ENCODE data around the gene SLC35F3.
A peak's percentile ranks its signal among the peaks of the same experiment; 100 is the strongest.

SLC35F3 gene

GRCh38 chr1:234214911-234215892 lies 310.7 kb downstream of the SLC35F3 start:
- H3K9me3 Mint-ChIP-seq, result peaks cover 6% of the 10 kb centered on the region
- peak overlapping the region; percentile 68 to 73 (median 72) for H3K4me3 Mint-ChIP-seq
- H3K27me3 Mint-ChIP-seq (ENCODE audit: low read depth), result peaks cover 49% of the 10 kb centered on the region
- H3K4me1 Mint-ChIP-seq, result peaks cover 23% of the 10 kb centered on the region
- H3K36me3 Mint-ChIP-seq (ENCODE audit: low read depth), result no peaks in the 10 kb centered on the region
- H3K27ac Mint-ChIP-seq, result no peak overlapping the region
- no peak for TF ChIP-seq CTCF (IDR thresholded peaks at IDR 0.05; ENCODE audit: unreplicated experiment in 3 of 3)

- peaks cover 48% of the 10 kb centered on the region for H3K27me3 Mint-ChIP-seq (ENCODE audit: low read depth)
- no peak overlapping the region for H3K27ac Mint-ChIP-seq
- peaks cover 23% of the 10 kb centered on the region for H3K4me1 Mint-ChIP-seq
- H3K9me3 Mint-ChIP-seq, result peaks cover 2% of the 10 kb centered on the region
- TF ChIP-seq CTCF (IDR thresholded peaks at IDR 0.05; ENCODE audit: unreplicated experiment in 3 of 3), result no peak
- H3K4me3 Mint-ChIP-seq, result peak overlapping the region; percentile 25 to 72 (median 68)
- no peaks in the 10 kb centered on the region for H3K36me3 Mint-ChIP-seq (ENCODE audit: low read depth)
These were observed 311.7 kb downstream of the SLC35F3 start for GRCh38 chr1:234216116-234216703.

- Mint-ChIP-seq H3K4me1 (peaks cover 23% of the 10 kb centered on the region), H3K4me3 (no peak overlapping the region), H3K27me3 (ENCODE audit: low read depth) (peaks cover 41% of the 10 kb centered on the region), H3K27ac (no peak overlapping the region), H3K36me3 (ENCODE audit: low read depth) (no peaks in the 10 kb centered on the region), H3K9me3 (no peaks in the 10 kb centered on the region)
- no peak for TF ChIP-seq CTCF (IDR thresholded peaks at IDR 0.05; ENCODE audit: unreplicated experiment in 3 of 3)
These were observed 312.9 kb downstream of the SLC35F3 start for GRCh38 chr1:234217316-234217840.

- Mint-ChIP-seq H3K9me3 (no peaks in the 10 kb centered on the region), H3K4me3 (no peak overlapping the region), H3K27me3 (ENCODE audit: low read depth) (peaks cover 36% of the 10 kb centered on the region), H3K4me1 (peaks cover 18% of the 10 kb centered on the region), H3K27ac (no peak overlapping the region), H3K36me3 (ENCODE audit: low read depth) (no peaks in the 10 kb centered on the region)
- TF ChIP-seq CTCF (IDR thresholded peaks at IDR 0.05; ENCODE audit: unreplicated experiment in 3 of 3), result no peak
These were observed 313.6 kb downstream of the SLC35F3 start for GRCh38 chr1:234218078-234218477.

- no peak overlapping the region for H3K27ac Mint-ChIP-seq
- no peak for TF ChIP-seq CTCF (IDR thresholded peaks at IDR 0.05; ENCODE audit: unreplicated experiment in 3 of 3)
- peaks cover 29% of the 10 kb centered on the region for H3K27me3 Mint-ChIP-seq (ENCODE audit: low read depth)
- no peaks in the 10 kb centered on the region for H3K36me3 Mint-ChIP-seq (ENCODE audit: low read depth)
- no peak overlapping the region for H3K4me3 Mint-ChIP-seq
- H3K4me1 Mint-ChIP-seq, result peaks cover 16% of the 10 kb centered on the region
- no peaks in the 10 kb centered on the region for H3K9me3 Mint-ChIP-seq
These were observed 315.2 kb downstream of the SLC35F3 start for GRCh38 chr1:234219711-234220110.

Measured in nephron (organoid).